ENCODE data around the gene CD163L1.

Gene CD163L1

GRCh38 chr12:7324176-7324575 lies 119.8 kb downstream of the CD163L1 start:
- no peak for DNase-seq (ENCODE audit: low spot score)

GRCh38 chr12:7322599-7322998 lies 121.4 kb downstream of the CD163L1 start:
- DNase-seq (ENCODE audit: low spot score): no peak

DNA sequence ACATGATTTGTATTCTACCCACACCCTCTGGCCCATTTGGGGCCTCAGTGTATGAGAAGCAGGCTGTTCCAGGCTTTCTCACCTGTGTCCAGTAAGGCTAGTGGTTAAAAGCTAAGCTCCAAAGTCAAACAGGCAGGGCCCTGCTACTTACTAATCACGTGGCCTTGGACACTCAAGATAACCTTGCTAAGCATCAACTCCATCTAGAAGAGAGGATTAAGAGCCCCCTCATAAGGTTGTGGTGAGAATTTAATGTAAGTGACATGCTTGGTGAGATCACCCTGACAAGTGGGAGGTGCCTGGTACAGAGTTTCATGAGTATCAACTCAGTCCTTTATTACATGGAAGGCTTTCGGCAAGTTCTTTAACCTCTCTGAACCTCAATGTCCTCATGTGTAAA lies 122.3 kb downstream of the CD163L1 start:
- DNase-seq (ENCODE audit: low spot score): no peak

- DNase-seq (ENCODE audit: low spot score): no peak
Observed at GRCh38 chr12:7319930-7320329, 124.0 kb downstream of the CD163L1 start.

GRCh38 chr12:7310070-7310469 lies 133.9 kb downstream of the CD163L1 start:
- no peak for DNase-seq (ENCODE audit: low spot score)
